Nephron progenitor cell (in vitro differentiated cells): ENCODE measurements around the gene PABPN1L.
A peak's percentile ranks its signal among the peaks of the same experiment; 100 is the strongest.

Source experiments
- DNase-seq: peaks from one replicate; pipeline ENCODE4 v3.0.0; 2021
- H3K27ac Mint-ChIP-seq: 2 replicates; pipeline ENCODE4 v1.8.0; 2021; ENCODE audit warnings: mild to moderate bottlenecking, moderate library complexity, mixed read lengths
- H3K27me3 Mint-ChIP-seq: 2 replicates; pipeline ENCODE4 v1.8.0; 2021; ENCODE audit warnings: mild to moderate bottlenecking, low read depth, mixed read lengths; ENCODE audit not compliant: poor library complexity
- H3K36me3 Mint-ChIP-seq: 2 replicates; pipeline ENCODE4 v1.8.0; 2021; ENCODE audit warnings: low read depth, mixed read lengths
- H3K4me1 Mint-ChIP-seq: 2 replicates; pipeline ENCODE4 v1.8.0; 2021; ENCODE audit warnings: mixed read lengths
- H3K4me3 Mint-ChIP-seq: 2 replicates; pipeline ENCODE4 v1.8.0; 2021; ENCODE audit warnings: mild to moderate bottlenecking, moderate library complexity, mixed read lengths
- H3K9me3 Mint-ChIP-seq: 2 replicates; pipeline ENCODE4 v1.8.0; 2021; ENCODE audit warnings: mild to moderate bottlenecking, moderate library complexity, mixed read lengths
- CTCF ChIP-seq: fragments of 200-600 bp; sonication (generic); IDR thresholded peaks from 2 replicates; pipeline ENCODE4 v1.5.0; 2021; ENCODE audit warnings: antibody characterized with exemption

PABPN1L gene

DNA sequence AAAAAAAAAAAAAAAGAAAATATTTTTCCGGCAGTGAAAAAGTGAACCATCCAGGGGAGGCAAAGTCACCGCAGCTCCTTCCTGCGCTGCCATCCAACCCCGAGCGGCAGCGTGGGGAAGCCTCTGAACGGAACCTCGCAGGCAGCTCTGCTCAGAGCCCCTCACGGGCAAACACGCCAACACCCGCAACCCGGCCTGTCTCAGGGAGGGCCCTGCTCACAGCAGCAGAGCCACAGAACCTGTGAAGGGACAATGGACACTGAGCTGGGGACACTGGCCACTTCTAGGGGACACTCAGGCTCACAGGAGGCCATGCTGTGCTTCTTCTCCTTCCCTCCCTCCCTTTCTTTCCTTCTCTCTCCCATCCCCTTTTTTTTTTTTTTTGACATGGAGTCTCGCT lies 33.4 kb downstream of the PABPN1L start:
- H3K36me3 Mint-ChIP-seq: no peaks in the 10 kb centered on the region
- H3K4me3 Mint-ChIP-seq: no peak overlapping the region

GRCh38 chr16:88831838-88832237 lies 34.6 kb downstream of the PABPN1L start:
- Mint-ChIP-seq H3K36me3 (no peaks in the 10 kb centered on the region), H3K4me1 (peaks cover 13% of the 10 kb centered on the region), H3K27ac (no peak overlapping the region), H3K9me3 (no peaks in the 10 kb centered on the region), H3K27me3 (peaks cover 11% of the 10 kb centered on the region), H3K4me3 (no peak overlapping the region)
- DNase-seq: no peak
- TF ChIP-seq CTCF: no peak

More for the DNA sequence above, 33.4 kb downstream of the PABPN1L start:
- Mint-ChIP-seq H3K9me3 (no peaks in the 10 kb centered on the region), H3K27me3 (peaks cover 11% of the 10 kb centered on the region), H3K27ac (no peak overlapping the region), H3K4me1 (peaks cover 13% of the 10 kb centered on the region)
- TF ChIP-seq CTCF: no peak
- DNase-seq: no peak

DNA sequence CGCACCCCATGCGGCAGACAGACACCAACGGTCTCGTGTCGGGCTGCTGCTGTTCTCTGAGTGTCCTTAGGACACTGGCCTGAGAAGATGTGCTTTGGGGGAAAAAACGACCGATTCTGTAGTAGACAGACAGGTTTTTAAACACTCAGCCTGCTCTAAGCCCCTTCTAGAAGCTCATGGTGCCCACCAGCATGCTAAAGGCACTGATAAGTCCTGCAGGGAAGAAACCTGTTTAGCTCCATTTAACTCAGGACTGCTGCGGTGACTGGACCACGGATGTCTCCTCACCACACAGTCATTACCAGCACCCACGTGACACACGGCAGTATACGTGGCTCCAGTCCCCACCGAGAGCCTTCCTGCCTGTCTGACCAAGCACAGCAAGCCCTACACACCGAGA lies 35.7 kb downstream of the PABPN1L start:
- Mint-ChIP-seq H3K27ac (no peak overlapping the region), H3K4me3 (no peak overlapping the region), H3K4me1 (peaks cover 13% of the 10 kb centered on the region), H3K9me3 (no peaks in the 10 kb centered on the region), H3K36me3 (no peaks in the 10 kb centered on the region), H3K27me3 (peaks cover 6% of the 10 kb centered on the region)
- no peak for DNase-seq
- TF ChIP-seq CTCF: no peak

GRCh38 chr16:88830258-88830657 lies 36.2 kb downstream of the PABPN1L start:
- Mint-ChIP-seq H3K9me3 (no peaks in the 10 kb centered on the region), H3K27ac (peak overlapping the region; percentile 78)
- DNase-seq: no peak

GRCh38 chr16:88828711-88829110 lies 37.7 kb downstream of the PABPN1L start:
- TF ChIP-seq CTCF: no peak
- no peak for DNase-seq
- no peak overlapping the region for H3K27ac Mint-ChIP-seq
- no peaks in the 10 kb centered on the region for H3K9me3 Mint-ChIP-seq
- H3K4me1 Mint-ChIP-seq: peaks cover 11% of the 10 kb centered on the region
- no peak overlapping the region for H3K4me3 Mint-ChIP-seq
- H3K27me3 Mint-ChIP-seq: peaks cover 5% of the 10 kb centered on the region
- H3K36me3 Mint-ChIP-seq: no peaks in the 10 kb centered on the region

More at GRCh38 chr16:88830258-88830657, 36.2 kb downstream of the PABPN1L start:
- H3K36me3 Mint-ChIP-seq: no peaks in the 10 kb centered on the region
- TF ChIP-seq CTCF: no peak
- peaks cover 6% of the 10 kb centered on the region for H3K27me3 Mint-ChIP-seq
- no peak overlapping the region for H3K4me3 Mint-ChIP-seq
- peaks cover 13% of the 10 kb centered on the region for H3K4me1 Mint-ChIP-seq

GRCh38 chr16:88827727-88828126 lies 38.7 kb downstream of the PABPN1L start:
- H3K4me1 Mint-ChIP-seq: peaks cover 7% of the 10 kb centered on the region
- TF ChIP-seq CTCF: no peak
- peaks cover 2% of the 10 kb centered on the region for H3K27me3 Mint-ChIP-seq
- H3K4me3 Mint-ChIP-seq: no peak overlapping the region
- H3K36me3 Mint-ChIP-seq: peaks cover 4% of the 10 kb centered on the region
- no peaks in the 10 kb centered on the region for H3K9me3 Mint-ChIP-seq
- peak overlapping the region; percentile 81 for H3K27ac Mint-ChIP-seq
- DNase-seq: no peak
